GM12891 (cell line): ENCODE results near the gene CNTROB.

Experiments used
- DNase-seq: peaks from one replicate; pipeline ENCODE4 v3.0.0; 2011; ENCODE audit warnings: low spot score; ENCODE audit not compliant: insufficient read length
- FAIRE-seq: peaks from 2 replicates; lab custom pipeline; 2011; peaks lifted over from hg19 to GRCh38; lab: Jason Lieb, UNC
- PAX5 ChIP-seq: IDR thresholded peaks from 2 replicates; pipeline ENCODE4 v1.6.1; 2011; ENCODE audit warnings: low read length, moderate library complexity, mild to moderate bottlenecking; ENCODE audit not compliant: insufficient read depth, severe bottlenecking
- POLR2A ChIP-seq: IDR thresholded peaks from 2 replicates; pipeline ENCODE4 v1.6.1; 2011; ENCODE audit warnings: low read depth, low read length, control low read depth
- POLR2AphosphoS5 ChIP-seq: IDR thresholded peaks from 2 replicates; pipeline ENCODE4 v1.6.1; 2011; ENCODE audit warnings: low read depth, low read length, control low read depth
- POU2F2 ChIP-seq: IDR thresholded peaks from 2 replicates; pipeline ENCODE4 v1.6.1; 2011; ENCODE audit warnings: low read depth, mild to moderate bottlenecking, control low read depth, low read length, moderate library complexity
- SPI1 ChIP-seq: IDR thresholded peaks from 2 replicates; pipeline ENCODE4 v1.6.1; 2011; ENCODE audit warnings: low read depth, low read length, control low read depth
- TAF1 ChIP-seq: IDR thresholded peaks from 2 replicates; pipeline ENCODE4 v1.6.1; 2011; ENCODE audit warnings: low read depth, low read length, control low read depth

The CNTROB gene

DNA sequence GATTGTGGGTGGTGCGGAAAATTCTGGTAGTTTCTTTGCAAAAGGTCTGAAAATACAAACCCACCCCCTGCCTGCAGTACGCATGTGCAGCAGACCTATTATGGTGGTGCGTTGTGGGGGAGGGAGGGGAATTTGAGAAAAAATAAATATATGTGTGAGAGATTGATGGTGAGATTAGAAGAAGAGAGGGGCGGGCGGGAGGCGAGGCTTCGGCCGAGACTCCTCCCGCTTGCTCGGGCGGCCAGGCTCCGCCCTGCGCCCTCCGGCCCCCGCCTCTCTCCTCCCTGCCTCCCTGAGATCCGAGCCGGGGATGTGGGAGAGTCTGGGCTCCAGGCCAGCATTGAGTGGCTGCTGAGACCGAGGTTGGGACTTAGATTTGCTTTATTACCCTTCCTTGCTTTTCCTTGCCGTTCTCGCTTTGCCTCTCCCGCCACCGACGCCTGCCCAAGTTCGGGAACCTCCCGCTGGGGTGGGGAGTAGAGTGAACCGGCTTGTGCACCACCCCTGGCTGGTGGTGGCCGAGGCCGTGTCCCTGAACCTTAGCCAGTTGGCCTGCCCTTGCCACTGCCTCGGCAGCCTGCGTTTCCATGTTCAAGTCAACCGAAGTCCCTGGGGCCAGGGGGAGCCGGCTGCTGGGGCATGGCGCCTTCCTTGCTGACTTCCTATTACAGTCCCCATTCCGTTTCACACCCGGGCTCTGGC lies 44.4 kb upstream of the CNTROB start:
- TF ChIP-seq TAF1, result no peak
- TF ChIP-seq POLR2A, result no peak
- TF ChIP-seq POU2F2, result no peak
- no peak for TF ChIP-seq PAX5
- FAIRE-seq (peak; percentile 96), DNase-seq (peak; percentile 73)

DNA sequence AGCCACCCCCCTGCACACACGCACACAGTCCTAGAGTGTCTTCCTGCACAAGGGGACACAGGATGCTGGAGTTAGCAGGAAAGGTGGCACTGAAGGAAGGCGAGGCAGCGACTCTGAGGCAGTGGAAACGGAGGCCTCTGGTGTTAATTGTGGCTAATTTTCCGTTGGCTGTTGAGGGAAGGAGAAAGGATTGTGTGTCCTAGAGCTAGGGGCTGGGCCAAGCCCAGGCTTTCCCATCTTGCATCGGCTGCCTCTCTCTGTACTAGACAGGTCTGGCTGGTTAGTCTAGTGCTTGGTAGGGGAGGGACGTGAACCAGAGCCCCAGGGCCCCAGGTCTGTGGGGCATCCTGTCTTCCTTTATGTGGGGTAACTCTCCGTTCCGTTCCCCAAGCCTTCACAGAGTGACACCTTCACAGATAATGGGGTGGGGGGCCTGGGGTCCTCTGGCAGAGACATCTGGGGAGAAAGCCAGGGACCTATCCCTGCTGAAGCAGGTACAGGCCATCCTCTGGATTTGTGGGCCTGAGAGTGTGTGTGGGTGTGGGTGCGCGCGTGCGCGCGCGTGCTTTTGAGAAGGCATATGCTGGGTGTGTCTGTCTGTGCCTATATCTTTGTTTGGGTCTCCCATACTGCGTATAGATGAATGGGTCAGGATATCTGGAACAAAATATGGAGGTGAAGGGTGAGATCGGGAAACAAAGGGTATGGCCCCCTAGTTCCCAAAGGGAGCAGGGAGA lies 43.7 kb upstream of the CNTROB start, which contains the start of gene CHD3:
Gene CHD3, plus strand, starts transcription at position 606 of the 737 bp plus-strand sequence. CDS start 212 bp downstream, outside the sequence.
- DNase-seq (no peak), FAIRE-seq (no peak)
- TF ChIP-seq PAX5 (no peak), POU2F2 (no peak), POLR2A (no peak), POLR2AphosphoS5 (no peak), TAF1 (no peak), SPI1 (no peak)

DNA sequence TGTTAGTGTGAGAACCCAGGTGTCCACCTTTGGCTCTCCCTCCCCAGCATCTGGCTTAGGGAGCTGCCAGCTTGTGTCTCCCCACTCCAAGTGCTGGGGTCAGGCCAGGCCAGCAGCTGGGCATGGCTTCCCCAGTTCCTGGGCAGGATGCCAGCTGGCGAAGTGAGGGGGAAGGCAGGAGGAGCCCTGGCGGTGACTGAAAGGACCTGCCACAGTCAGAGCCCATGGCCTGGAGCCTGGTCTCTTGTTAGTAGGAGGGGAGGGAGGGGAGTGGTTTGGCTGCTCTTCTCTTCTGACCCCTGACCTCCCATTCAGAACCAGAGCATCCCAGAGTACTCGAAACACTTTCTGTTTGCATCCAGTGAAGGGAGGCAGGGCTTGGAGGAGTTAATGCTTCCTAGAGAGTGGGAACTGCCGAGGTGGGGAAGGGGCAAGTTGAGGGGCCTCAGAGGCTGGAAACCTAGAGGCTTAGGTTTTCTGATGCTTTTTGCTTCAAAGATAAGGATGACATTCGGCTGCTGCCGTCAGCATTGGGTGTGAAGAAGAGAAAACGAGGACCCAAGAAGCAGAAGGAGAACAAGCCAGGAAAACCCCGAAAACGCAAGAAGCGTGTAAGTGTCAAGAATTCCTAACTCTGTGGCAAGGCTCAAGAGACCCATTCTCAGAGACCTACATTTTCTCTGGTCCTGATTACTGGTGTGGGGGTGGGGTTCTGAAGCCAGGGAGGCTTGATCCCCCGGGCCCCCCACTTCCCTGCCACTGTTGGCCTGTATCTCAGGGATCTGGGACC lies 42.6 kb upstream of the CNTROB start:
- FAIRE-seq (no peak), DNase-seq (no peak)
- TF ChIP-seq TAF1 (no peak), POU2F2 (no peak), SPI1 (no peak), POLR2AphosphoS5 (no peak), PAX5 (no peak), POLR2A (no peak)

DNA sequence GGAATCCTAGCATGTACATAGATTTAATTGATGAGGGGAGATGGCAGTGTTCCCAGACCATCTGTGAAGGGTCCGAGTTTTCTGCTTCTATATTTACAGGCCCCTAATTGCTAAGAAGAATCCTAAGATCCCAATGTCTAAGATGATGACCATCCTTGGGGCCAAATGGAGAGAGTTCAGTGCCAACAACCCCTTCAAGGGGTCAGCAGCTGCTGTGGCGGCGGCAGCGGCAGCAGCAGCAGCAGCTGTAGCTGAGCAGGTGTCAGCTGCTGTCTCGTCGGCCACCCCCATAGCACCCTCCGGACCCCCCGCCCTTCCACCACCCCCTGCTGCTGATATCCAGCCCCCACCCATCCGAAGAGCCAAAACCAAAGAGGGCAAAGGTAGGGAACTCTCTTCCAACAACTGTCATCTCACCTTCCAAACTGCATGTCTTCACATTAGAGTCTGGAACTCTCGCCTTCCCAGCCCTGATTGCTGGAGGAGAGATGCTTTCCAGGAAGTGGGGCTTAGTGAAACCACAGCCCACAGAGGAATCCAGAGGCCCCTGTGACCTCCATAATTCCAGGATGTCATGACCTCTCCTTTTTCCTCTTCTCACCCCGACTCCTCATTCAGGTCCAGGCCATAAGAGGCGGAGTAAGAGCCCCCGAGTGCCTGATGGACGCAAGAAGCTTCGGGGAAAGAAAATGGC lies 38.7 kb upstream of the CNTROB start:
- TF ChIP-seq TAF1 (no peak), SPI1 (no peak), POLR2A (no peak)
- DNase-seq (no peak), FAIRE-seq (no peak)

DNA sequence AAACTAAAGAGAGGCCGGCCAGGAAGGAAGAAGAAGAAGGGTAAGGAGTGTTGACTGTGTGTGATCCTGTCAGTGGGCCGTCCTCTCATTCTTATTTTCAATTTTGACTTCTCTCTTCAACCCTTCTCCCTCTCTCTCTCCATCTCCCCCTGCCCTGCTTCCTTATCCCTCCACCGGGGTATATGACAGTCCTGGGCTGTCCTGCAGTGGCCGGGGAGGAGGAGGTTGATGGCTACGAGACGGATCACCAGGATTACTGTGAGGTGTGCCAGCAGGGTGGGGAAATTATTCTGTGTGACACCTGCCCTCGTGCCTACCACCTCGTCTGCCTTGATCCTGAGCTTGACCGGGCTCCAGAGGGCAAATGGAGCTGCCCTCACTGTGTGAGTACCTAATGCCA lies 37.8 kb upstream of the CNTROB start:
- TF ChIP-seq SPI1 (no peak), POLR2A (no peak), POLR2AphosphoS5 (no peak), POU2F2 (no peak), PAX5 (no peak), TAF1 (no peak)
- FAIRE-seq, result no peak
- DNase-seq, result no peak

DNA sequence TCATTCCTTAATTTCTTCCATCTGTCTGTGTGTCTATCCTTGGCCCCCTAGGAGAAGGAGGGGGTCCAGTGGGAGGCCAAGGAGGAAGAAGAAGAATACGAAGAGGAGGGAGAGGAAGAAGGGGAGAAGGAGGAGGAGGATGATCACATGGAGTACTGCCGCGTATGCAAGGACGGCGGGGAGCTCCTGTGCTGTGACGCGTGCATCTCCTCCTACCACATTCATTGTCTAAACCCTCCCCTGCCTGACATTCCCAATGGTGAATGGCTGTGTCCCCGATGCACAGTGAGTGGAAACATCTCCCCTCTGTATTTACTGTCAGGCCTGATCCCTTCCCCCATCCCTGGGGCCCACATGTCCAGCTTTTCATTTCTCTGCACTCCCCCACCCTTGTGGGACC lies 37.1 kb upstream of the CNTROB start:
- no peak for FAIRE-seq
- no peak for DNase-seq
- no peak for TF ChIP-seq POU2F2
- TF ChIP-seq POLR2A, result no peak
- TF ChIP-seq TAF1, result no peak
- TF ChIP-seq POLR2AphosphoS5, result no peak
- no peak for TF ChIP-seq SPI1
- no peak for TF ChIP-seq PAX5

DNA sequence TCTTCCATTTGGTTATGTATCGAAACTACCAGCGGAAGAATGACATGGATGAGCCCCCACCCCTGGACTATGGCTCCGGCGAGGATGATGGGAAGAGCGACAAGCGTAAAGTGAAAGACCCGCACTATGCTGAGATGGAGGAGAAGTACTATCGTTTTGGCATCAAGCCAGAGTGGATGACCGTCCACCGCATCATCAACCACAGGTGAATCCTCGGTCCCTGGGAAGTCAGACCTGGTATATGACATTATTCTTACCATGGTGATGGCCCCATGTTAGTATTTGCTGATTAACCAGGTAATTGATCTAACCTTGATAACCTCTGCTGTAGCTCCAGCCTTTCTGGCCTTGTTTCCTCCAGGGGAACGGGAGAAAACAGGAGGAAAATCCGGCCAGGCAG lies 34.9 kb upstream of the CNTROB start:
- TF ChIP-seq POLR2AphosphoS5 (no peak), POU2F2 (no peak), TAF1 (no peak), SPI1 (no peak), POLR2A (no peak), PAX5 (no peak)
- FAIRE-seq (no peak), DNase-seq (no peak)

DNA sequence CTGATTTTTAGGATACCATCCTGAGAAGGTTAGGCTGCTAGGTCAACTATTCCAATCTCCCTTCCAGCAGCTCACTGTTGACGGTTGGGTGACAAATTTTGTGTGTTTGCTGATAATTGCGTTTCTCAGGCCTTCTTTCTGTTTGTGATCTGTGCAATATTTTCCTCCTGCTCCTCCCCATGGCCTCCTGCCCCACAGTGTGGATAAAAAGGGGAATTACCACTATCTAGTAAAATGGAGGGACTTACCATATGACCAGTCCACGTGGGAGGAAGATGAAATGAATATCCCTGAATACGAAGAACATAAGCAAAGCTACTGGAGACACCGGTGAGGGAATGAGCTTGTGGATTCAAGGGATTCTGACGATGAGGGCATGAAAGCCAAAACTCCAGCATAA lies 34.2 kb upstream of the CNTROB start:
- TF ChIP-seq SPI1 (no peak), PAX5 (no peak), POLR2AphosphoS5 (no peak), TAF1 (no peak), POU2F2 (no peak), POLR2A (no peak)
- FAIRE-seq (peak; percentile 74), DNase-seq (no peak)
